Astrocyte of the spinal cord (primary cell): ENCODE data around the gene OTP.

ENCODE experiments used
- DNase-seq: peaks from one replicate; pipeline ENCODE4 v3.0.0; 2011; ENCODE audit warnings: low read depth, low spot score
- H3K4me3 ChIP-seq: 2 replicates; pipeline ENCODE4 v1.5.1; 2011; ENCODE audit warnings: low read depth, mild to moderate bottlenecking, low read length, moderate library complexity
- in situ Hi-C: cut with HindIII; loops from 2 replicates; pipeline ENCODE4 v1.10.0; 2017; ENCODE audit warnings: low sequenced_read_pairs
- TF ChIP-seq, protein P1 (sequence below): IDR thresholded peaks from 2 replicates; pipeline ENCODE4 v1.5.1; 2012; ENCODE audit warnings: low read depth, mild to moderate bottlenecking, low read length, inconsistent platforms

Gene OTP

DNA sequence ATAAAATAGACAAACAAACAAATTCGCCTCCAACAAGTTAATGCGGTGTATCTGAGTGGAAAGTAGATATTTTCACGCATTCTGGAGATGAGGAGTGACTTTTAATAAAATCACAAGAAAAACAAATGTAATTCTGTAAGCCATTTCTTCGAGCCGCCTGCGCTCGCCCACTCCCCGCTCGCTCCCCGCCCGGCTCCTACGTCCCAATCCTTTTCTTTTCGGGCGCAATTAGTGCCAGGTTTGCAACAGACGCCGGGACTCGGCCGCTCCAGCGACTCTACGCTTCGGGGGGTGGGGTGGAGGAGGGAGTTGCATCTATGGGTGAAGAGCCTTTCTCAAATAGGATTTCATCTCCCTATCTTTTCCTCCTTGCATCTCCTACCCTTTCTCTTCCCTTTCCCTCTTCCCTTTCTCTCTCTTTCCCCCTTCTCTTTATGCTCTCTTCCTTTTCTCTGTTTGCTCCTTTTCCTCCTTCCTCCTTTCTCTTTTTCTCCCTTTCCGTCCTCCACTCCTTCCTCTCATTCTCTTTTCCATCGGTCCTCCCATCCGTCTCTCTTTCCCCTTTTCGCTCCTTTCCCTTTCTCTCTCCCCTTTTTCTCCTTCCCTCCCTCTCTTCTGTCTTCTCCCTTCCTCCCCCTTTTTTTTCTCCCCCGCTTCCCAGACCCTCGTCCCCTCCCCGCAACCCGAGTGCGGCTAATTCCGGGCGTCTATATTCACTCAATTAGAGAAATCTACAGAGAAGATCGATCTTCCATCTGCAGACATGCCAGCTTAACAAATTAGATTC is 6.1 kb upstream of the OTP start:
- DNase-seq, result no peak
- in situ Hi-C loops, result no loop called here
- H3K4me3 ChIP-seq, result no peak overlapping the region
- TF ChIP-seq, protein P1, sequence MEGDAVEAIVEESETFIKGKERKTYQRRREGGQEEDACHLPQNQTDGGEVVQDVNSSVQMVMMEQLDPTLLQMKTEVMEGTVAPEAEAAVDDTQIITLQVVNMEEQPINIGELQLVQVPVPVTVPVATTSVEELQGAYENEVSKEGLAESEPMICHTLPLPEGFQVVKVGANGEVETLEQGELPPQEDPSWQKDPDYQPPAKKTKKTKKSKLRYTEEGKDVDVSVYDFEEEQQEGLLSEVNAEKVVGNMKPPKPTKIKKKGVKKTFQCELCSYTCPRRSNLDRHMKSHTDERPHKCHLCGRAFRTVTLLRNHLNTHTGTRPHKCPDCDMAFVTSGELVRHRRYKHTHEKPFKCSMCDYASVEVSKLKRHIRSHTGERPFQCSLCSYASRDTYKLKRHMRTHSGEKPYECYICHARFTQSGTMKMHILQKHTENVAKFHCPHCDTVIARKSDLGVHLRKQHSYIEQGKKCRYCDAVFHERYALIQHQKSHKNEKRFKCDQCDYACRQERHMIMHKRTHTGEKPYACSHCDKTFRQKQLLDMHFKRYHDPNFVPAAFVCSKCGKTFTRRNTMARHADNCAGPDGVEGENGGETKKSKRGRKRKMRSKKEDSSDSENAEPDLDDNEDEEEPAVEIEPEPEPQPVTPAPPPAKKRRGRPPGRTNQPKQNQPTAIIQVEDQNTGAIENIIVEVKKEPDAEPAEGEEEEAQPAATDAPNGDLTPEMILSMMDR, result no peak

DNA sequence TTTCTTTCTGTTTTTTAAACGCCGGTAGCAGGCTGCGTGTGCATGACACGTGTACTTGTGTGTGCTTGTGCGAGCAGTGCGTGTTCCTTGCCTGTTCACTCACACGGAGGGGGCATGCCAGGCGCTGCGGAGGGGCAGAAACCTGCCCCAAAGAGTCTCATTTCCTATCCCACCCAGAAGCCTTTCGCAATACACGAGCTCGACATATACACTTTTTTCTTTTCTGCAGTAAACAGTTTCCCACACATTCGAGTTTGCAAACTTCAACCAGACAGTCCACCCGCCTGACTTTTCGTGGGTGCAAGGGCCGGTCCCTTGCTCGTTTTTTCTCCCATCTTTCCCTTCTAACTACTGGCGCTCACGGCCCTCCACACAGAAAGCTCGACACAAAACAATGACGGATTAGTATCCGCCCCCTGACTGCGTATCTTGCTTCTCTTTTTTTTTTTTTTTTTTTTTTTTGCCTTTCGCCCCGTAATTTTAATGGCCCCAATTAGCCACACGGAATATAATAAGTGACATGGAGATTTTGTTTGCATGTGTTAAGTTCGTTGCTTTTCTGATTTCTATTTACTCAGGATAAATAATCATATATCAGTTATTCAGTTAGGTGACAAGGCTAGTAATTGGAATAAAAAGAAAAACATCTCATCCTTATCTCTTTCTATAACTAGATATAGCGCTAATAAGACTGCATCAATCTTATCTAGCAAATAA is 5.3 kb upstream of the OTP start:
- no peak for DNase-seq
- in situ Hi-C loops, result no loop called here
- TF ChIP-seq, protein P1, result no peak
- no peak overlapping the region for H3K4me3 ChIP-seq

DNA sequence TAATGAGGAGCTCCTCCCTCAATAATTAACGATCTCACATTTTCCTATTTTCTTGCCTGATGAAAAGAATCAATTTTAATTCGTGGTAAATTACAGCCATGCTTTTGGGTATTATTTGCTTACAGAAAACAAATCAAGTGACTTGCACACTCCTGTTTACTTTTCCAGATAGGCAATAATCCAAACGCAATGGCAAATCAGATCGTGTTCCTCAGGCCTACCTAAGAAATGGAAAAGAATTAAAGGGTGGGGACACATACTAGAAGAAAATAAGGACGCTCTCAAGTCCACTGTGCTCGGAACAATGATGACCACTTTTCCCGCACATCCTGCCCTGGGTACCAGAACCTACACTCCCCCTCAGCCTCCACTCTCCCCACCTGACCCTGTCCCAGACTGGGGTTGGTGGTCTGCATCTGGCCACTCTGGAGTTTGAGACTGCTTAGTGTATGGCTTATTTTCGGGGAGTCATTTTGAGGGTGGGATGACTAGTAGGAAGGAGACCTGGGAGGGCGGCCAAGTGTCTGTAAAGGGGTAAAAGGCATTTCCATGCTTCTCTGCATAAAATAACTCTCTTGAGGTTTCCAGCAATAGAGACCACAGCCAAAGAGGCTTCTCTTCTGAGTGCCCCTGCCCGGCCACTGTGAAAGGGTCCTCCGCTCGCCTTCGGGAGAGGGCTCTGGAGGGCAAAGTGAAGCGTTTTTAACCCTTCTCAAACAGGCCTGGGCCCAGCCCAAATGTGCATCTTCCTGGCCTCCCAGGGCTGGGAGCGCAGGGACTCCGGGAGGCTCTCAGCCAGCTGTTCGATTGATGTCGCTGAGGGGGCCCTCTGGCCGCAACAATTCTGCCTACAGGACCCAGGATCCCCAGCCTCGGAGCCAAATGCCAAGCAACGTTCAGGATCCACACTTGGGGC is 4.5 kb upstream of the OTP start:
- in situ Hi-C loops, result no loop called here
- no peak overlapping the region for H3K4me3 ChIP-seq
- TF ChIP-seq, protein P1, result no peak
- DNase-seq, result no peak

DNA sequence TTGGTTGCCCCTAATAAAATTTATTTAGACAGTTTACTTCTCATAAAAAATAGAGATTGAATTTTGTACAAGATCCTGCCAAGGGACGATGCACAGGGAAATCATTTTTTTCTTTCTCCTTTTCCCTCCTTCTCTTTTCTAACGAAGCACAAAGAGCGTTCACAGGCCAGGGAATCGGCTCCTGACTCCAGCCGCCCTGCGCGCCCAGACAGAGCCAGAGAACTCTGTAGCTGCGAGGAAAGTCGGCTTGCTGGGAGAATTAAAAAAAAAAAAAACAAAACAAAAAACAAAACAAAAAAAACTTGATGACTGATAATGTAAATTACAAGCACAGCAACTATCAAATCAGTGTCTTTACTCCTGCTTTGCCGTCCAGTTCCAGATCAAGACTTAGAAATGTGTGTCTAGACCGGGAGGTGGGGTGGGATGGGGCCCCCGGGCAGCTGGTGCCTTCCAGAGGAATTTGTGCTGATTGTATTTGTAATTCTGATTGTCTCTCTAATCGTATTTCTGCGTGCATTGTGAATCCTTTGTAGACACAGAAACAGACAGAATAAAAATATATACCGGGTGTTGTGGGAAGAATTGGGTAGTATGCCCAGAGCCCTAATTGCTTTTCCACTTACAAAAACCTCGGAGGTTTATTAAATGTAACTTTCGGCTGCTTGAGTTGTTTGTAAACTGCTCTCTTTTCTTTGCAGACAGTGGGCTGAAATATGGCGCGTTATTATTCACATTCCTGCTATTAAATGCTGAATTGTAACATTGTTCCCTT is 3.6 kb upstream of the OTP start:
- DNase-seq, result no peak
- TF ChIP-seq, protein P1, result no peak
- H3K4me3 ChIP-seq, result no peak overlapping the region
- in situ Hi-C loops, result no loop called here

DNA sequence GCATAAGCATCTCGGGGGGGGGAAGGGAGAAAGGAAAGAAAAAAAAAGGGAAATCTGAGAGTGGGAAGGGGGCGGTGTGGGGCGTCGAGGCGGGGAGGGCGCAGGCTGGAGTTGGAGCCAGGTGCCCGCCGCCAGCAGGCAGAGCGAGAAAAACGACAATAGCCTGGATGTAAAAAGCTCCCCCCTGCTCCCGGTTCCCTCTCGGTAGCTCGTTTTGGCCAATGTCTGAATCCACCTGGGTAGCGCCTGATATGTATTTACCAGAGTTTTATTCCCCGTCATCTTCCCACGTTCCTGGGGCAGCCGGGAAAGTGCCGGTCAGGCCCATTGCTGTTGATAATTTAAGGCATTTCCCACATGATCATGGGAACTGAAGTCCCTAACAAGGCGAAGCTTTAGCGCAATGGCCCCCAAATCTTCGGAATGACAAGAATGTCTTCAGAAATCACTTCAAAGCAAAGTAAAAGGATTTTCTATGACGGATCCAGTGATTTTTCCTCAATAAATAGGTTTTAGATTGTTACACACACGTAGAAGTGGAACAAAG is 3.0 kb upstream of the OTP start:
- H3K4me3 ChIP-seq, result no peak overlapping the region
- in situ Hi-C loops, result no loop called here
- TF ChIP-seq, protein P1, result no peak
- no peak for DNase-seq
